ENCODE data around the gene CBLIF. TPM values are rescaled to one million over a fixed set of nuclear protein-coding genes. Genes with fewer than 3 reads are reported as not detected.

Gene CBLIF
- total RNA-seq: not detected in 2 replicates

GRCh38 chr11:59845399-59845798 is at the start of gene CBLIF:
CBLIF (minus strand) TSS chr11:59845499; CDS start chr11:59845453, 46 bp downstream.

GRCh38 chr11:59878575-59878974 is 33.3 kb upstream of the CBLIF start, which contains the start of gene OOSP3:
OOSP3 (plus strand) TSS chr11:59878782; CDS start chr11:59878809, 27 bp downstream.

GRCh38 chr11:59866397-59866796 is 21.1 kb upstream of the CBLIF start, which contains the start of gene TCN1:
TCN1 (minus strand) TSS chr11:59866487; CDS start chr11:59866470, 17 bp downstream.

GRCh38 chr11:59810189-59810910 is 34.9 kb downstream of the CBLIF start, which contains the start of gene MRPL16:
MRPL16 (minus strand) TSS chr11:59810778; CDS start chr11:59810658, 120 bp downstream.

Other genes starting within 250 kb of the CBLIF start
- 23.5 and 75.8 TPM in 2 replicates for gene OSBP, start 229.7 kb downstream of the CBLIF start, total RNA-seq
- 4.0 and 15.9 TPM in 2 replicates for gene PATL1, start 176.5 kb downstream of the CBLIF start, total RNA-seq
- not detected in 2 replicates for gene OR10V1, start 131.7 kb downstream of the CBLIF start, total RNA-seq
- gene STX3, start 90.1 kb downstream of the CBLIF start, total RNA-seq: 46.1 and 101 TPM in 2 replicates
- 25.5 and 34.2 TPM in 2 replicates for gene MRPL16, start 34.7 kb downstream of the CBLIF start, total RNA-seq
- gene TCN1, start 21.0 kb upstream of the CBLIF start, total RNA-seq: not detected in 2 replicates
- not detected in 2 replicates for gene OOSP3, start 33.3 kb upstream of the CBLIF start, total RNA-seq
- gene OOSP1, start 92.9 kb upstream of the CBLIF start, total RNA-seq: not detected in 2 replicates
- not detected in 2 replicates for gene OOSP4A, start 118.5 kb upstream of the CBLIF start, total RNA-seq
- not detected in 2 replicates for gene OOSP4B, start 171.7 kb upstream of the CBLIF start, total RNA-seq
- not detected in 2 replicates for gene OOSP2, start 194.9 kb upstream of the CBLIF start, total RNA-seq
- not detected in 2 replicates for gene MS4A3, start 211.2 kb upstream of the CBLIF start, total RNA-seq
- gene MS4A2, start 243.2 kb upstream of the CBLIF start, total RNA-seq: not detected in 2 replicates

Data from bladder microvascular endothelial cell (primary cell).